ENCODE data around the gene PIAS2. TPM values are rescaled to one million over a fixed set of nuclear protein-coding genes. Genes with fewer than 3 reads are reported as not detected.

PIAS2 gene
- total RNA-seq, 1 experiment from 2014 or later = 30.6 TPM

DNA sequence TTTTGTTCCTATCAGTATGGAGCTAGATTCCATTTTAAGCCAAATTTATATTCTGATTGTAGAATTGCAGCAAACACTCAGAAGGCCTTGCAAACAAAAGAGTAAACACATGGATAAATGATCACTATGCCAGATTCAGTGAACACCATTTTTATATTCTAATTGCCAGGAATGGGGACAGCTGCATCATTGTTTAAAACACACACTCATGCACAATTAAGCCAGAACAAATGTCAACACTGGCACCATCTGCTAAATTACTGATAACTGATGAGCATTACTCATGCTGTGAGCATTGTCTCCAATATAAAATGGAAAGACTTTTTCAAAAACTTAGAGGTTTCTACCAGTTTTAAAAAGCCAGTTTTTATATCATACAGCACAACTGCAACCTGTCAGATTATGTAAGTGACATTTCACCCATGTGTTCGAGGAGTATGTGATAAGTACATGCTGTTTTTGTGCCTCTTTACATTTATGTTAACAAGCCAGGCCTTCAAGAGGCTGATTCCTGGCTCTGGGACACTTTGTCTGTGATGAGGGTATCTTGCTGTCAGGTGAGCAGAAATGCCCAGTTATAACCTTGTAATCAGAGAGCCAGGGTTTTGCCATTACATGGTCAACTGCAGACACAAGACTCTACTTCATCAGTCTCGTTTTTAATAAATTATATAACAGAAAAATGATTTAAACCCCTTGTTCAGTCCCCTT lies 156.1 kb downstream of the PIAS2 start:
- no peak overlapping the region for H3K4me3 ChIP-seq (ENCODE audit: low read depth in 2 of 2, low read length in 2 of 2)
- no peak for TF ChIP-seq SIN3A (IDR thresholded peaks at IDR 0.05; ENCODE audit: borderline replicate concordance, insufficient read depth, low read depth, low read length)
- TF ChIP-seq REST (IDR thresholded peaks at IDR 0.05; ENCODE audit: insufficient read depth in 1 of 2, low read depth in 2 of 2, low read length in 1 of 2) = no peak
- no peak for TF ChIP-seq POLR2AphosphoS5 (IDR thresholded peaks at IDR 0.05; ENCODE audit: low read depth, low read length)
- TF ChIP-seq, protein P1, sequence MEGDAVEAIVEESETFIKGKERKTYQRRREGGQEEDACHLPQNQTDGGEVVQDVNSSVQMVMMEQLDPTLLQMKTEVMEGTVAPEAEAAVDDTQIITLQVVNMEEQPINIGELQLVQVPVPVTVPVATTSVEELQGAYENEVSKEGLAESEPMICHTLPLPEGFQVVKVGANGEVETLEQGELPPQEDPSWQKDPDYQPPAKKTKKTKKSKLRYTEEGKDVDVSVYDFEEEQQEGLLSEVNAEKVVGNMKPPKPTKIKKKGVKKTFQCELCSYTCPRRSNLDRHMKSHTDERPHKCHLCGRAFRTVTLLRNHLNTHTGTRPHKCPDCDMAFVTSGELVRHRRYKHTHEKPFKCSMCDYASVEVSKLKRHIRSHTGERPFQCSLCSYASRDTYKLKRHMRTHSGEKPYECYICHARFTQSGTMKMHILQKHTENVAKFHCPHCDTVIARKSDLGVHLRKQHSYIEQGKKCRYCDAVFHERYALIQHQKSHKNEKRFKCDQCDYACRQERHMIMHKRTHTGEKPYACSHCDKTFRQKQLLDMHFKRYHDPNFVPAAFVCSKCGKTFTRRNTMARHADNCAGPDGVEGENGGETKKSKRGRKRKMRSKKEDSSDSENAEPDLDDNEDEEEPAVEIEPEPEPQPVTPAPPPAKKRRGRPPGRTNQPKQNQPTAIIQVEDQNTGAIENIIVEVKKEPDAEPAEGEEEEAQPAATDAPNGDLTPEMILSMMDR (IDR thresholded peaks at IDR 0.05) = no peak
- BruUV-seq (replicated peaks) = no TSS peak
- H3K36me3 ChIP-seq (ENCODE audit: control insufficient read depth, insufficient read depth, low read length) = no peaks in the 10 kb centered on the region
- no peak overlapping the region for H3K27ac ChIP-seq (ENCODE audit: low read length)
- ATAC-seq (no peak), DNase-seq (ENCODE audit: low read depth, low spot score) (no peak)
- ChIA-PET POLR2A (no interaction called here), CTCF (no interaction called here)
- no peaks in the 10 kb centered on the region for H3K9me3 ChIP-seq (ENCODE audit: control insufficient read depth, insufficient read depth, low read depth, low read length)
- H3K27me3 ChIP-seq (ENCODE audit: control insufficient read depth, insufficient read depth, low read length) = no peaks in the 10 kb centered on the region
- intact Hi-C loops (cut with micrococcal nuclease; ENCODE audit: unreplicated experiment) (no loop called here), in situ Hi-C loops (cut with HindIII; ENCODE audit: low pct_unique_long_range_greater_than_20kb, low sequenced_read_pairs) (no loop called here)
- H3K4me1 ChIP-seq (ENCODE audit: control insufficient read depth, insufficient read depth, low read length) = no peaks in the 10 kb centered on the region

GRCh38 chr18:46759890-46760289 lies 157.4 kb downstream of the PIAS2 start:
- Histone ChIP-seq H3K27ac (ENCODE audit: low read length) (no peak overlapping the region), H3K36me3 (ENCODE audit: control insufficient read depth, insufficient read depth, low read length) (no peaks in the 10 kb centered on the region), H3K4me3 (ENCODE audit: low read depth in 2 of 2, low read length in 2 of 2) (no peak overlapping the region), H3K9me3 (ENCODE audit: control insufficient read depth, insufficient read depth, low read depth, low read length) (no peaks in the 10 kb centered on the region), H3K4me1 (ENCODE audit: control insufficient read depth, insufficient read depth, low read length) (no peaks in the 10 kb centered on the region), H3K27me3 (ENCODE audit: control insufficient read depth, insufficient read depth, low read length) (no peaks in the 10 kb centered on the region)
- POLR2A ChIA-PET = no interaction called here
- DNase-seq (ENCODE audit: low read depth, low spot score) (no peak), ATAC-seq (no peak)
- CTCF ChIA-PET = interaction anchor here (0.6 kb wide), 1 partner anchor 70 kb away, joined by 5 read pairs; no protein-coding TSS in a partner anchor
- TF ChIP-seq, protein P1 (IDR thresholded peaks at IDR 0.05) = no peak
- TF ChIP-seq REST (IDR thresholded peaks at IDR 0.05; ENCODE audit: insufficient read depth in 1 of 2, low read depth in 2 of 2, low read length in 1 of 2) (no peak), TCF7L2 (IDR thresholded peaks at IDR 0.05; ENCODE audit: low read depth, low read length) (no peak), SIN3A (IDR thresholded peaks at IDR 0.05; ENCODE audit: borderline replicate concordance, insufficient read depth, low read depth, low read length) (no peak), POLR2AphosphoS5 (IDR thresholded peaks at IDR 0.05; ENCODE audit: low read depth, low read length) (no peak)
- intact Hi-C loops (cut with micrococcal nuclease; ENCODE audit: unreplicated experiment) (no loop called here), in situ Hi-C loops (cut with HindIII; ENCODE audit: low pct_unique_long_range_greater_than_20kb, low sequenced_read_pairs) (no loop called here)
- no TSS peak for BruUV-seq (replicated peaks)
